Kidney epithelial cell (primary cell): ENCODE results near the gene CEND1. TPM values are rescaled to one million over a fixed set of nuclear protein-coding genes. Genes with fewer than 3 reads are reported as not detected.

Source experiments
- DNase-seq: peaks from one replicate; pipeline ENCODE4 v3.0.0-alpha.2; 2010; ENCODE audit warnings: low read depth
- H3K27me3 ChIP-seq: 2 replicates; pipeline ENCODE4 v1.6.0; 2011; ENCODE audit warnings: low read length; ENCODE audit not compliant: control insufficient read depth, insufficient read depth
- H3K36me3 ChIP-seq: 2 replicates; pipeline ENCODE4 v1.5.1; 2011; ENCODE audit warnings: low read length; ENCODE audit not compliant: control insufficient read depth, insufficient read depth
- H3K4me3 ChIP-seq: 2 replicates; pipeline ENCODE4 v1.5.1; 2011; ENCODE audit warnings: low read depth, mild to moderate bottlenecking, control low read depth, low read length
- CTCF ChIP-seq: IDR thresholded peaks from 2 replicates; pipeline ENCODE4 v1.5.1; 2011; ENCODE audit warnings: mild to moderate bottlenecking, moderate library complexity, low read length, control low read depth, inconsistent platforms; ENCODE audit not compliant: insufficient read depth, poor library complexity, severe bottlenecking
- total RNA-seq: library from RNA; depleted of rRNA; stranded (reverse); fragments of >200 nt; gene quantifications from 2 replicates; pipeline ENCODE4 v1.2.3, GENCODE V29; 2015

CEND1 gene
- total RNA-seq, 1 donor from 2014 or later: 0.25 TPM

GRCh38 chr11:773830-774229 lies 16.1 kb downstream of the CEND1 start:
- Histone ChIP-seq H3K36me3 (peaks cover 1% of the 10 kb centered on the region), H3K4me3 (no peak overlapping the region), H3K27me3 (no peaks in the 10 kb centered on the region)
- no peak for DNase-seq
- TF ChIP-seq CTCF: no peak

- DNase-seq: no peak
- Histone ChIP-seq H3K4me3 (no peak overlapping the region), H3K27me3 (no peaks in the 10 kb centered on the region), H3K36me3 (peaks cover 1% of the 10 kb centered on the region)
- TF ChIP-seq CTCF: no peak
These were observed 16.5 kb downstream of the CEND1 start for GRCh38 chr11:773425-773824.

- peaks cover 1% of the 10 kb centered on the region for H3K36me3 ChIP-seq
- no peak for TF ChIP-seq CTCF
- H3K4me3 ChIP-seq: no peak overlapping the region
- H3K27me3 ChIP-seq: no peaks in the 10 kb centered on the region
- DNase-seq: no peak
These were observed 17.2 kb downstream of the CEND1 start for GRCh38 chr11:772429-773390.

GRCh38 chr11:771617-772204 lies 18.2 kb downstream of the CEND1 start:
- TF ChIP-seq CTCF: no peak
- peaks cover 1% of the 10 kb centered on the region for H3K36me3 ChIP-seq
- no peaks in the 10 kb centered on the region for H3K27me3 ChIP-seq
- no peak overlapping the region for H3K4me3 ChIP-seq
- DNase-seq: no peak

GRCh38 chr11:770642-771616 lies 19.0 kb downstream of the CEND1 start:
- H3K4me3 ChIP-seq: no peak overlapping the region
- no peak for DNase-seq
- peaks cover 3% of the 10 kb centered on the region for H3K36me3 ChIP-seq
- no peaks in the 10 kb centered on the region for H3K27me3 ChIP-seq
- no peak for TF ChIP-seq CTCF
